GM18858 (cell line): Measurements from ENCODE around the gene CORO2B.

Source experiments
- ATAC-seq: cut with Tn5 transposase; IDR thresholded peaks from one replicate; pipeline ENCODE4 v1.9.1; 2021; ENCODE audit not compliant: unreplicated experiment

CORO2B gene, protein sequence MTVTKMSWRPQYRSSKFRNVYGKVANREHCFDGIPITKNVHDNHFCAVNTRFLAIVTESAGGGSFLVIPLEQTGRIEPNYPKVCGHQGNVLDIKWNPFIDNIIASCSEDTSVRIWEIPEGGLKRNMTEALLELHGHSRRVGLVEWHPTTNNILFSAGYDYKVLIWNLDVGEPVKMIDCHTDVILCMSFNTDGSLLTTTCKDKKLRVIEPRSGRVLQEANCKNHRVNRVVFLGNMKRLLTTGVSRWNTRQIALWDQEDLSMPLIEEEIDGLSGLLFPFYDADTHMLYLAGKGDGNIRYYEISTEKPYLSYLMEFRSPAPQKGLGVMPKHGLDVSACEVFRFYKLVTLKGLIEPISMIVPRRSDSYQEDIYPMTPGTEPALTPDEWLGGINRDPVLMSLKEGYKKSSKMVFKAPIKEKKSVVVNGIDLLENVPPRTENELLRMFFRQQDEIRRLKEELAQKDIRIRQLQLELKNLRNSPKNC

DNA sequence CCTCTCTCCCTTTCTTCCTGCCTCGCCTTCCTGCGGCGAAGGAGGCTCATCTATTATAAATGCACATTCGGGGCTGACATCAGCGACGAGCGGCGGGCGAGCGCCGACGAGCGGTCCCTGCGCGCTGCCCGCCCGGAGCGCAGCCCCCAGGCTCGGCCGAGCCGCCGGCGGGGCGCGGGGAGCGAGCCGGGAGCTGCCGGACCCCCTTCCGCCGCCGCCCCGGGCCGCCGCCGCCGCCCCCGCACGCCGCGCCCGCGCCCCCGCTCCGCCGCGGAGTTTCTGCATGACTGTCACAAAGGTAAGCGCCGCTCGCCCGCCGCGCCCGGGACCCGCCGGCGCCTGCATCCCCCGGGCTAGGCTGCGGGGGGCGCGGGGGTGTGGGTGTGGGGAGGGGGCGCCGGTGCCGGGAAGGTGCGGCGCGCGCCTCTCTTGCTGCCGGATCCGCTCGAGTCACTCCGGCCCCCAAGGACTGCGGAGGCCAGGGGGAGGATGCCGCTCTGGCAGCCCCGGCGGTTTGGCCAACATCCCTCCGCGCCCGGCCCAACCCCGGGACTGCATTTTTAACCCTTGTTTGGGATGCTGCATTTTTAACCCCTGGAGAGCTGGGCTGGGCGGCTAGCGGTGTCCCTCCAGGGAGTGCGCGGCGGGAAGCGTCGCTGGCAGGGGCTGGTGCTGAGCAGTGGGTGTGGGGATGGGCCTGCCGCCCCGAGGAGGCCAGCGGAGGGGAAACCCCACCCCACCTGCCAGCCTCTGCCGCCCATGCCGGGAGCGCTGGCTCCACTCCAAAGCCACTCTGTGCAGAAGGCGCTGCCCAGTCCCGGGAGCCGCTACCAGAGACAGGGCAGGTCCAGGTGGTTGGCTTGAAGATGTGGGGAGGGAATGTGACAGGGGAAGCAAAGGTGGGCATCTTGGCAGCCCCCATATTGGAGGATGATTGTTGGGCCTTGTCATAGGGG lies at the start of gene CORO2B:
TSS of gene CORO2B (plus strand) at position 14 of the 956 bp plus-strand sequence. CDS start at position 284, 270 bp downstream.
- no peak for ATAC-seq

DNA sequence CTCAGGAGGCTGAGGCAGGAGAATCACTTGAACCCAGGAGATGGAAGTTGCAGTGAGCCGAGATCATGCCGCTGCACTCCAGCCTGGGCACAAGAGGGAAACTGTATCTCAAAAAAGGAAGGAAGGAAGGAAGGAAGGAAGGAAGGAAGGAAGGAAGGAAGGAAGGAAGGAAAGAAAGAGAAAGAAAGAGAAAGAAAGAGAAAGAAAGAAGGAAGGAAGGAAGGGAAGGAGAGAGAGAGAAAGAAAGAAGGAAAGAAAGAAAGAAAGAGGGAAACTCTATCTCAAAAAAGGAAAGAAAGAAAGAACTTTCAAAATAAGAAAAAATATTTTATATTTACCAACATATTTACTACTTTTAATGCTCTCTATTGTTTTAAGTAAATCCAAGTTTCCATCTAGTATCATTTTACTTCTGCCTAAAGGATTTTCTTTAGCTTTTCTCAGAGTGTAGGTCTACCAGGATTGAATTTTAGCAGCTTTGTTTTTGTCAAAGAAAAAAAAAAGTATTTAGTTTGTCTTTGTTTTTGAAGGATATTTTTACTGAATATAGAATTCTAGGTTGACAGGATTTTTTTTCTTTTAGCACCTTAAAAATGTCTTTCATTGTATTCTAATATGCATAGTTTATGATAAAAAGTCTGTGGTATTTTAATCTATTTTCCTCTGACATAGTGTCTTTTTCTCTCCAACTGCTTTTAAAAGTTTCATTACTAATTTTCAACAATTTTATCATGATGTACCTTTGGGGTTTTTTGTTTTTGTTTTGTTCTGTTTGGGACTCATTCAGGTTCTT lies 47.2 kb upstream of the CORO2B start:
- ATAC-seq = no peak

DNA sequence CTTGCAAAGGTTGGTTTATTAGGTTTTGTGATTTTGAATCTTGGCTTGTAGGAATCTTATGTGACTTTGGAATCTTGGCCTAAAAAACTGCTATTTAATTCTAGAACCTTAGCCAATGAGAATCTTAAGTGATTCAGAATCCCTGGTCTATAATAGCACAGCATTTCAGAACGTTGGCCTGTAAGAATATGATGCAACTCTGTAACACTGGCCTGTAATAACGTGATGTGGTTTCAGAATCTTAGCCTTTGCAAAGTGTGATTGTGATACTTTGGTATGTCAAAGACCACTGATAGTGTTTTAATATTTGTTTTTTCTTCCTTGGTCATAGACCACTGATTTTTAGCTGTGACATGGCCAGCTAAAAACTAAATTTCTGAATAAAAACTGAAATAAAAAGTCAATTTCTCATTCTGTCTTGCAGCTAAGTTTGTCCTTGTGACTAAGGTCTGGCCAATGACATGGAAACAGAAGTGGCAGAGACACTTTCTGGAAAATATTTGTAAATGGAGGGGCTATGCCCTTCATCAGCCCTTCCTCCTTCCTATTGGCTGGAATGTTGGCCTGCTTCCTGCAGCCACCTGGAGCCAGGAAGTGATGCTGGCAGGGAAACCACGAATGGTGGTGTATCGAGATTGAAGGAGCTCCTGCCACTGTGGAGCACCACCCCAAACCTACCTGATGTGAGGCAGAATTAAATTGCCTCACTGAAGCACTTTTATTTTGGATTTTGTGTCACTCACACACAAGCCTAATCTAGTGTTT lies 42.3 kb upstream of the CORO2B start:
- ATAC-seq = no peak

DNA sequence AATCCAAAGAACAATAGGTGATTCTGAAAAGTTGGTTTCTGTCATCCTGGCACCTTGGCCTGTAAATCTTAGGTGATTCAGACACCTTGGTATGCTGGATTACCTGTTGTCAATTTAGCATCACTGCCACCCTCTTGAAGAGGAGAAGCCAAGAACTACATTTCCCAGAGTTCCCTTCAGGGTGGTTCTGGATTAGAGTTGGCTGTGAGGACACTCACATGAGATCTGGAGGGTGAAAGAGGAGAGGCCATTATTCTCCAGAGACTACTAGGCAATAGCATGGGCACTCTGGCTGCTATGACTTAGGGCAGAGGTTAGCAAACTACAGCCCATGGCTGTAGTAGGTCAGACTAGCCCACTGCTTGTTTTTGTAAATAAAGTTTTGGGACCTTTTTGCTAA lies 41.7 kb upstream of the CORO2B start:
- ATAC-seq = no peak

DNA sequence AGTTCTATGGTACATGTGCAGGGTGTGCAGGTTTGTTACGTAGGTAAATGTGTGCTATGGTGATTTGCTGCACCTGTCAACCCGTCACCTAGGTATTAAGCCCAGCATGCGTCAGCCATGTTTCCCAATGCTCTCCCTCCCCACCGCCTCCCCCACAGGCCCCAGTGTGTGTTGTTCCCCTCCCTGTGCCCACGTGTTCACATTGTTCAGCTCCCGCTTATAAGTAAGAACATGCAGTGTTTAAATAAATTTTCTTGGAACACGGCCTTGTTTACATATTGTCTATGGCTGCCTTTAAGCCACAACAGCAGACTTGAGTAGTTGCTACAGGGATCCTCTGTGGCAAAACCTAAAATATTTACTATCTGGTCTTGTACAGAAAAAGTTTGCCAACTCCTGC lies 41.3 kb upstream of the CORO2B start:
- ATAC-seq = no peak

DNA sequence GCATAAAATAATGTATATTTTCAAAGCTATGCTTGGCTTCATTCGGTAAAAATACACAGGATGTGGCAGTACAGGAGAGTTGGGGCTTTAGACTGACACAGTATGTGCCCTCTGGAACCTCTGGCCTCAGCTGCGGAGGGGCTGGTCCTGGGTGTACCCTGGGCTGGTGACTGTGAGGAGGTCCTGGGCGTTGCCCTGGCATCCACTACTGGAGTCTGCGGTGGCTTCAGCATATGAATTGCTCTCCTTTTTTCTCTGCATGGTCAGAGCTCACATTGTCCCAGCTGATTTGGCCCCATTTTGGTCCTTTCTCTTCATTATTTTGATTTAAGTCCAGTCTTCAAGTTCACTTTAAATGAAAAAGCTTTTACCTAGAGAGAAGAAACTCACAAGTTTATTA lies 40.5 kb upstream of the CORO2B start:
- no peak for ATAC-seq

DNA sequence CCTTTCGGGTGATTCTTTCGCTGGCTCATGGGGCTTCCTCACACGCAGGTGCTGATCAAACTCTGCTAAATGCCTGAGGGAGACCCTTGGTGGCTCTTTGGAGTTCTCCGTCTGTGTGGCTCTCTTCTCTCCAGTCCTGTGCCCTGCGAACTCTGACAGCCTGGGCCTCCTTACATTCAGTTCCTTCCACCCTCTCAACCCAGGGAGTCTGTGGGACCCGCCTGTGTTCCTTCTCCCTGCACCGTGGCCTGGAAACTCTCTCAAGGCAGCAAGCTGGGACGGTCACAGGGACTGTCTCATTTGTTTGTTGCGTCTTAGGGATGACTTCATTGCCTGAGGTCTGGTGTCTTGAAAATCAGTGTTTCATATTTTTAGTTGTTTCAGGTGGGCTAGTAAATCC lies 37.0 kb upstream of the CORO2B start:
- no peak for ATAC-seq

DNA sequence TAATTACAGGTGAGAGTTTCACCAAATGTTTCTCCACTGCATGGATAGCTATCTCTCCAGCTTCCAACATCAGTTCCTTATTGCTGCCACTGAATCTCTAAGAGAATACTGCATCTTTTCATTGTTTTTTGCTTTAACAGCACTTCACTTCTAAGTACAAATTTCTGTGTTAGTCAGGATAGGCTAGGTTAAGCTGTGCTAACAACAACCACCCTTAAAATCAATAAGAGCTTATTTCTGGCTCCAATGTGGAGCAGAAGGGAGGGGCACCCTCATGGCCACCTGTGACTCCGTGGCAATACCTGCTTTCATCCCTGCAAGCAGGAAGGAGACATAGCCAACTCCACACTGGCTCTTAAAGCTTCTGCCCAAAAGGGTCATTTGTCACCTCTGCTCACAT lies 36.4 kb upstream of the CORO2B start:
- ATAC-seq = no peak

DNA sequence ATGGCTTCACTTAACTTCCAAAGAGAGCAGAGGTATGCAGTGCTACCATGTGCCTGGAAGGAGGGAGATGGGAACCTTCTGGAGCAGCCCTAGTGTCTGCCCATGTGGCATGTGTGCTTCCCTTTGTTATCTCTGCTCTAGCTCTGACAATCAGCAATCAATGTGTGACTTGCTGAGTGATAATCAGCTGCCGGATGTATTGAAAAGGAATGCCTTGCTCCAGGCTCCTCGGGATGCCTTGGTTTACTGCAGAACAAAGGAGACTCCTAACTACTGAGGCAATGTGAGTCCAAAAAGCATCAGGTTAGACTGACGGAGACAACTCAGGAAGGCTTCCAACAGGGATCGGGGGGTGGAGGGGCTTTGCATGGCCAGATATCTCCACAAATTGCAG lies 36.0 kb upstream of the CORO2B start:
- ATAC-seq = no peak

DNA sequence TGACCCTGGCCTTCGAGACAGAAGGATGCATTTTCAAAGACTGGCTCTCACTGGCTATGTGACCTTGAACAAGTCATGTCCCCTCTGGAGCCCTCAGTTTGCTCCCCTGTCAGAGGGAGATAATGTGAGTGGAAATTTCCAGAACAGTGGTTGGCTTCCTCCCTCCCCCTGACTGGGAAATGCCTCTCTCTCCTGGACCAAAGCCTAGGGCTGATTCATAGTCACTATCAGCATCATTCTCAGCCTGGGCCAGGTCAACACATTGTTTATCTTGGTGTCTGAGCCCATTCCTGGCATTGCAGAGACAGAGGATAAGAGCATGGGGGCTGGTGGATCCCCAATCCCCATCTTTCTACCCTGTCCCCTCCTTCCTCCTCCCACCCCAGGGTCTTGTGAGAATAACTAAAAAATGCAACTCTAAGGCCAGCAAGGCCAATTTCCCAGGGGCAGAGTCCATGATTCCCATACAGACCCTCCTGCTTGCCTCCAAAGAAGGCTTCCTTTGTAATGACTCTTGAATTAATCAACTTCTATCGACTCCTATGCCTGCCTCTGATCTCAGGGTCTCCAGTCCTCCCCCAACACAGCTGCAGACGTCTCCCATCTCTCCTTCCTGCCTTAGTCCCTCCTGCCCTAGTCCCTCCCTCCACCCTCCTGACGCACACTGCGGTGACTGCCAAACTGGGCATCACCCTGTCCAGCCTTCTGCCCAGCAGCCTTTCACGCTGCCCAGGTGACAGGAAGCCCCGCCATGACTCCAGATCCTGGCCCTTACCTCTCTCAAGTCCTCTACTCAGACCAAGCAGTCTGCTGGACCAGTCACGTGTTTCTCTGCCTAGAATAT lies 35.4 kb upstream of the CORO2B start:
- no peak for ATAC-seq

DNA sequence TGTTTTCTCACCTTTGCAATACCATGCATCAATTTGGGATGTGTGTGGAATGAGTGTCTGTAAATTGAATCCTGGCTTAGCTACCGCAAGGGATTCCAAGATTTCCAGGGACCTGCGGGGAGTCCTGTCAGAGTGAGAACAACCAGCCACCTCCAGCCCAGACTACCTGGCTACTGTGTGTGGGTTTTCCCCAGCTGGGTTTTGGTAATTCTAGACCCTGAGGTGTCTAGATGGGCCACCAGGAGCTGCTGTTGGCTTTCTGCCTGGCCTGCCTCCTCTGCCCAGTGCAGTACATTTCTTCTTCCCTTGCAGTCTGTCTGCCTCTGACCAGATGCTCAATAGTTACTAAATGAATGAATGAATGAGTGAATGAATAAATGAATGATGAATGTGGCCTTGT lies 32.5 kb upstream of the CORO2B start:
- ATAC-seq = no peak

DNA sequence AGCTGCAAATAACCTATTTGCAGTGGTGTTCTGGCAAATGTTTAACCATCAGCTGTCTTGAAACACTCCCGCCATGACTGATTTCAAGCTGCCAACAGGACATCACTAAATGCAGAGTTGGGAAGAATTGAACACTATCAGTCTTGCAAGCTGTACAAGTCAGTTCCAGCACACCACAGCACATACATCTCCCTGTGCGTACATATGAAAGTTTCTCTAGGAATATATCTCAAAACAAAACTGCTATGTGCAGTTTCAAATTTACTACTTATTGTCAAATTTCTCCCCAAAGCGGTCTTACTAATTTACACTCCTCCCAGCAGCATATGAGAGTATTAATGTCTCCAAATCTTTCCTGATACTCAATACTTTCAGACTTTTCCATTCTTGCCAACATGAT lies 30.4 kb upstream of the CORO2B start:
- no peak for ATAC-seq

DNA sequence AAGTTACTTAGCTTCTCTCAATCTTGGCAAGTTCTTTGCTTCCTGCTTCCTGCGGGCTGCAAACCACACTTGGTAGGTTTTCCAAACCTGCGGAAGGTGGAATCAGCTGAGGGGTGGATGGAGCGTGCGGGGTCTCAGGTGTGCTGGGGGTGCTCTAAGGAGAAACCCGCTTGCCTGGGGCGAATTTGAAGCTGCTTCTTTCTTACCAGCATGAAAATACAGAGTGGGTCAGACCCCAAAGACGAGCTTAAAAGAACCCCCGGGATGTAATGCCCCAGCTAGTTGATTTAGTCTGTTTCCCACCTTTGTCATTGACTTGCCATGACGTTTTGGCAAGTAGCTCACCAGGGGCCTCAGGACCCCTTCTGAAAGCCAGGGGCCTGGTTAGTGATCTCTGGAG lies 28.8 kb upstream of the CORO2B start:
- no peak for ATAC-seq

DNA sequence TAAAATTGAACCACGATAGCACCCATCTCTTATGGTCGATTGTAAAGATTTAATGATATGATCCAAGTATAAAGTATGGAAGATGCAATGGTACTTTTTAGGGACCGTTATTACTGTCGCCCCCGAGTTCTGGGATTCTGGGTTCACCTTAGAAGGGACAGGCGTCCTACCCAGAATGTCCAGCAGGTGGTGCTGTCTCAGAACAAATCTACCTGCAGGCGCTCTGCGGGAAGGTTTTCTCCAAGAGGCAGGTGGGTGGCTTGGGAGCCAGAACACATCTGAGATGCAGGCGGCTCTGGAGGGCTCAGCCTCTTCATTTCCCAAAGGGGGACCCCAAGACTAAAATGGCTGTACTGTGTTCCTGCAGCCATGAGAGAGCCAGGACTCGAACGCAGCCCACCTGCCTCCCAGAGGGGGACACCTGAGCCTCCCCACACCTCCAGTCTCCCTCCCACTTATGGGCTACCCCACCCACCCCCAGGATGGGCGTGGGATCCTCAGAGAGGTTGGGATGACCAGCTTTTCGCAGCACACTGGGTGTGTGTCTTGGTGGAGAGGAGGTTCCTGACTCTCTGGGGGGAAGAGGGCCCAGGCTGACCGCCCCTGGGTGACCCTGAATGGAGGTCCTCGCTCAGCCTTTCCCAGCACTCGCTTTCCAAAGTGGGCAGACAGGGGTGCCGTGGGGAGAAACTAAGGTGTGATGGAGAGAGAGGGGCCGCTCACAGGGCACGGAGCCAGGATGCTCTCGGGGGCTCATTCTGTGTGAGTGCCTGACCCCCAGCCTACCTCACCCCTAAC lies 28.1 kb upstream of the CORO2B start:
- ATAC-seq = no peak

DNA sequence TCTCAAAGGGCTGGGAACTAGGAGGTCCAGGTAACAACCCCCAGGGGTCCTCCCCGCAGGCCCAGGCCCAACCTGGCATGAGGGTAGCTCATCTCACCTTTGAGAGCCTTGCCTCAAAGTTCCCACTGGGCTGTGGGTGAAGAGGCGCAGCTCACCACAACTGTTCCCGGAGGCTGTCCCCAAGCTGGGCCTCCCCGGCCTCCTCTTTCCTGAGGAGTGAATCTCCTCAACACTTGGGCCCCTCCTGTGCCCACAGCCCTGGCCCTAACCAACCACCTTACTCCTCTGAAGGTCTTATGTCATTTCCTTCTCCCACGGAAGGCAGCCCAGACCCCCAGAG lies 27.5 kb upstream of the CORO2B start:
- ATAC-seq = no peak

DNA sequence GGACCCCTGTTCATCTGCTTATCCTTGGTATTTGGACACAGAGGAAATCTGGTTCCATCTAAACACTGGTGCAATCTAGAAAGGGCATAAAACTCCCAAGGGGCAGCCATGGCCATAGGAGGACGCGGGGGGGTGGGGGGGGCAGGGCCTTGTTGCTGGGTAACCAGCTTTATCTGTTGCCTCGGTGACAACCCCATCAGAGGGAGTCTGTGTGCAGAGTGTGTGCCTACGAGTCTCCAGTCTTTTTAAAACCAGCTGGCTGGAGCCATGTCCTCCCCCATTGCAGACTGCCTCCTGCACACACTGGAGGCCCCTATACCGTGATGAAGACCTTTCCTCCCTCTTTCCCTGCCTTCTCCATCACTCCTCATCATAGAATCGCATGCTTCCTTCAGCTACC lies 26.4 kb upstream of the CORO2B start:
- ATAC-seq = no peak

DNA sequence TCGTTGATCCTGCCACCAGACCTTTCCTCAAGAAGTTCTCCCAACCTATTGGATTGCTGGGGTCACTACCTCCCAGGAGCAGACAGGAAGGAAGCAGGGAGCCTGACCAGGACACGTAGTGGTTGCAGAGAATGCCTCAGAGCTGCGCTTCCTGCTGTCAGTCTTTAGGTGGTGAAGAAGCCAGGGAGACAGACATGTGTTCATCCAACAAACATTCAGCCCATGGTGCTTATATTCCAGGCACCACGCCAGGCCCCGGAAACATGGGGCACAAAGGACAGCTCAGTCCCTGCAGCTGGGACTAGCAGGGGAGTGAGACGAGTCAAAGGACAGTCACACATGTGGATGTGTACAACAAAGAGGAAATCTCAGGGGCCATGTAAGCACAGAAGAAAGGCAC lies 26.0 kb upstream of the CORO2B start:
- ATAC-seq = no peak

DNA sequence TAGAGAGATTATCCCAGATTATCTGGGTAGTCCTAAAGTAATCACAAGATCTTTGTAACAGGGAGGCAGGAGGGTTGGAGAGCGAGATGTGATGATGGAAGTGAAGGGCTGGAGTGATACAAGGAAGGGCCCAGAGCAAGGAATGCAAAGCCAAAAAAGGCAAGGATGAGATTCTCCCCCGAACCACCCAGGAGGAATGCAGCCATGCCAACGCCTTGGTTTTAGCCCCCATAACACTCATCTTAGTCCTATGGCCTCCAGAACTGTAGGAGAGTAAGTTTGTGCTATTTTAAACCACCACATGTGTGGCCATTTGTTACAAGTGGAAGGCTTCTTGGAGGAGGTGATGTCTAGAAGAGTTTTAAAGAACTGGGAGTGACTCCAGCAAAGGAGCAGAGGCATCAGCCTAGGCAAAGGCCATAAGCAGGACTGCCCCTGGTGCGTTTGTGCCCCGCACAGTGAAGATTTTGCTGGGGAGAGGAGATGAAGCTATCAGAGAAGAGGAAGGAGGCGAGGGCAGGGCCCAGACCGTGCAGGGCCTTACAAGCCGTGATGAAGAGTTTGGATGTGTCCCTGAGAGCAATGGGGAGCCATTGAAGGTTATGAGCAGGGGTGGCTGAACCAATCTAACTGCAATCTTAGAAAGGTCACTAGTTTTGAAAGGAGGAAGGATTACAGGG lies 25.3 kb upstream of the CORO2B start:
- ATAC-seq = no peak
